Astrocyte of the cerebellum (primary cell): ENCODE measurements around the gene FAM177B.

ENCODE experiments used
- DNase-seq: peaks from one replicate; pipeline ENCODE4 v3.0.0-alpha.2; 2011; ENCODE audit warnings: low read depth
- H3K4me3 ChIP-seq: 2 replicates; pipeline ENCODE4 v1.5.1; 2011; ENCODE audit warnings: mild to moderate bottlenecking, low read depth, low read length, moderate library complexity
- CTCF ChIP-seq: IDR thresholded peaks from 2 replicates; pipeline ENCODE4 v1.5.1; 2012; ENCODE audit warnings: low read length, low read depth, moderate library complexity, mild to moderate bottlenecking; ENCODE audit errors: missing control alignments
- in situ Hi-C: cut with HindIII; loops from 2 replicates; pipeline ENCODE4 v1.10.0; 2017; ENCODE audit warnings: low sequenced_read_pairs

FAM177B gene

GRCh38 chr1:222704260-222704659, 32.7 kb upstream of the FAM177B start:
- no peak for DNase-seq
- in situ Hi-C loops, result no loop called here
- TF ChIP-seq CTCF, result no peak
- H3K4me3 ChIP-seq, result no peak overlapping the region

GRCh38 chr1:222706815-222707214, 30.2 kb upstream of the FAM177B start:
- no peak overlapping the region for H3K4me3 ChIP-seq
- no peak for DNase-seq
- in situ Hi-C loops, result no loop called here
- TF ChIP-seq CTCF, result peak; percentile 8

GRCh38 chr1:222709700-222710153, 27.3 kb upstream of the FAM177B start:
- in situ Hi-C loops, result no loop called here
- no peak overlapping the region for H3K4me3 ChIP-seq
- TF ChIP-seq CTCF, result no peak
- no peak for DNase-seq

GRCh38 chr1:222711319-222712252, 25.4 kb upstream of the FAM177B start:
- DNase-seq, result peak; percentile 15
- peak overlapping the region; percentile 74 for H3K4me3 ChIP-seq
- no peak for TF ChIP-seq CTCF
- in situ Hi-C loops, result no loop called here

GRCh38 chr1:222712253-222713090, 24.5 kb upstream of the FAM177B start, which contains the start of the genes AIDA and BROX:
TSS of gene AIDA (minus strand) at chr1:222712491. CDS start at chr1:222712317, 174 bp downstream.
TSS of gene BROX (plus strand) at chr1:222712564. CDS start at chr1:222715700, 3,136 bp downstream.
- in situ Hi-C loops, result no loop called here
- peak; percentile 47 for DNase-seq
- H3K4me3 ChIP-seq, result peak within 1 kb of the TSS; percentile 74
- TF ChIP-seq CTCF, result no peak
